Placental pericyte (primary cell): ENCODE measurements around the gene PTGS2. TPM values are rescaled to one million over a fixed set of nuclear protein-coding genes. Genes with fewer than 3 reads are reported as not detected.

Source experiments
- total RNA-seq: library from RNA; depleted of rRNA; stranded (reverse); fragments of >200 nt; gene quantifications from 2 replicates; pipeline ENCODE4 v1.2.3, GENCODE V29; 2012

The PTGS2 gene
- total RNA-seq = 113 and 326 TPM in 2 replicates

GRCh38 chr1:186680245-186681061, at the start of gene PTGS2:
TSS of gene PTGS2 (minus strand) at chr1:186680423. CDS start at chr1:186680290, 133 bp downstream.

Other genes with a start within 250 kb of the PTGS2 start
- 0.29 TPM in 1 of 2 replicates, not detected in the other for gene PDC, start 219.3 kb downstream of the PTGS2 start, total RNA-seq
- 22.8 and 39.7 TPM in 2 replicates for gene PLA2G4A, start 148.5 kb upstream of the PTGS2 start, total RNA-seq